Skeletal muscle satellite cell (primary cell): ENCODE measurements around the gene LSS.
"Not testable (repeated sequence)": the region's sequence is repeated elsewhere in the genome, so short reads cannot be mapped to it uniquely, and the experiment has no call there.

ENCODE experiments used
- H3K27me3 ChIP-seq: 2 replicates; pipeline ENCODE4 v1.7.0; 2013; ENCODE audit warnings: low read length; ENCODE audit not compliant: control insufficient read depth, insufficient read depth
- H3K36me3 ChIP-seq: 2 replicates; pipeline ENCODE4 v1.7.0; 2013; ENCODE audit warnings: mild to moderate bottlenecking, control low read depth, low read length; ENCODE audit not compliant: insufficient read depth
- H3K4me1 ChIP-seq: 2 replicates; pipeline ENCODE4 v1.7.0; 2013; ENCODE audit warnings: low read length; ENCODE audit not compliant: control insufficient read depth, insufficient read depth
- H3K4me2 ChIP-seq: 2 replicates; pipeline ENCODE4 v1.7.0; 2013; ENCODE audit warnings: mild to moderate bottlenecking, low read length
- H3K4me3 ChIP-seq: 2 replicates; pipeline ENCODE4 v1.7.0; 2013; ENCODE audit warnings: low read length
- H3K9ac ChIP-seq: 2 replicates; pipeline ENCODE4 v1.7.0; 2013; ENCODE audit warnings: mild to moderate bottlenecking, low read depth, low read length, moderate library complexity
- H3K9me3 ChIP-seq: replicated peaks from 2 replicates; pipeline ENCODE4 v1.7.0; 2013; ENCODE audit warnings: mild to moderate bottlenecking, control low read depth, low read length

Gene LSS

DNA sequence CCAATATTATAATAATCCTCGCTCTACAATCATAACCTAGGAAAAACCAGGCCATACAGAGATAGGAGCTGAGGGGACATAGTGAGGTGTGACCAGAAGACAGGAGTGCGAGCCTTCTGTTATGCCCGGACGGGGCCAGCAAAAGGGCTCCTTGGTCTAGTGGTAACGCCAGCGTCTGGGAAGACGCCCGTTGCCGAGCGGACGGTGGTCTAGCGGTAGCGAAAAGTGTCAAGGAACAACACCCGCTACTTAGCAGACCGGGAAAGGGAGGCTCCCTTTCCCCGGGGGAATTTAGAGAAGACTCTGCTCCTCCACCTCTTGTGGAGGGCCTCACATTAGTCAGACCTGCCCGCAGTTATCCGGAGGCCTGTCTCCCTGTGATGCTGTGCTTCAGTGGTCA is 4.9 kb downstream of the LSS start:
- H3K9ac ChIP-seq, H3K4me2 ChIP-seq, H3K4me3 ChIP-seq, H3K27me3 ChIP-seq, H3K9me3 ChIP-seq: not testable (repeated sequence)
- H3K4me1 ChIP-seq, result peaks cover 17% of the 10 kb centered on the region
- H3K36me3 ChIP-seq, result peaks cover 38% of the 10 kb centered on the region

- Histone ChIP-seq H3K9ac (no peak overlapping the region), H3K27me3 (no peaks in the 10 kb centered on the region), H3K4me2 (no peak overlapping the region), H3K9me3 (no peaks in the 10 kb centered on the region), H3K4me3 (no peak overlapping the region), H3K4me1 (peaks cover 17% of the 10 kb centered on the region), H3K36me3 (peaks cover 38% of the 10 kb centered on the region)
Measured at GRCh38 chr21:46223217-46223616, 5.4 kb downstream of the LSS start.

DNA sequence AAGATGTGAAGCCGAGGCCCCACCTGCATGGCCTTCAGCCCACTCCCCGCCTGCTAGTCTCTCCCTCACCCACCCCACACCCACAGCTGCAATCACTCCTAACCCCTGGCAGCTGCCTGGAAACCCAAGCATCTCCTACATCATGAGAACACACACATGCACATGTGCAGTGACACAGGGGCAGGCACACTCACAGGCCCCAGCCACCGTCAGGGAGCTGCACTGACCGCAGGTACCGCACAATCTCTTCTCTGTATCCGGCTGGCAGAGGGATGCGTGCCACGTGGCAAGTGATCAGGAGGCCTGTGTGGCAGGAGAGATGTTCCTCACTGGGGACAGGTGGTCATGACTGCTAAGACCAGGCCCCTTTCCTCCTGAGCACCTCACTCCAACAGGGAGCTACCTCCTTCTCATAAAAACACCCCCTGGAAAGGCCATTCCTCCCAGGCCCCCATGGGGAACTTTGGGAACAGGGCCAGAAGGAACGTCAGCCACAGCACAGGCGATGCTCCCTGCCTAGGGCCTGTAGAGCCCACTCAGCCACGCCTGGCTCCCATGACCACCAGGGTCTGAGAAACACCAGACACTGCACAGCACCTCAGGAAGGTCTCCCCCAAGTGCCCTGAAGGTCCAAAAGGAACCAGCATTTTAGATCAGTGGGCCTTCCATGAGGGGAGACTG is 6.0 kb downstream of the LSS start:
- H3K4me3 ChIP-seq, result no peak overlapping the region
- H3K27me3 ChIP-seq, result no peaks in the 10 kb centered on the region
- peaks cover 38% of the 10 kb centered on the region for H3K36me3 ChIP-seq
- H3K4me1 ChIP-seq, result peaks cover 17% of the 10 kb centered on the region
- no peaks in the 10 kb centered on the region for H3K9me3 ChIP-seq
- no peak overlapping the region for H3K4me2 ChIP-seq
- no peak overlapping the region for H3K9ac ChIP-seq

DNA sequence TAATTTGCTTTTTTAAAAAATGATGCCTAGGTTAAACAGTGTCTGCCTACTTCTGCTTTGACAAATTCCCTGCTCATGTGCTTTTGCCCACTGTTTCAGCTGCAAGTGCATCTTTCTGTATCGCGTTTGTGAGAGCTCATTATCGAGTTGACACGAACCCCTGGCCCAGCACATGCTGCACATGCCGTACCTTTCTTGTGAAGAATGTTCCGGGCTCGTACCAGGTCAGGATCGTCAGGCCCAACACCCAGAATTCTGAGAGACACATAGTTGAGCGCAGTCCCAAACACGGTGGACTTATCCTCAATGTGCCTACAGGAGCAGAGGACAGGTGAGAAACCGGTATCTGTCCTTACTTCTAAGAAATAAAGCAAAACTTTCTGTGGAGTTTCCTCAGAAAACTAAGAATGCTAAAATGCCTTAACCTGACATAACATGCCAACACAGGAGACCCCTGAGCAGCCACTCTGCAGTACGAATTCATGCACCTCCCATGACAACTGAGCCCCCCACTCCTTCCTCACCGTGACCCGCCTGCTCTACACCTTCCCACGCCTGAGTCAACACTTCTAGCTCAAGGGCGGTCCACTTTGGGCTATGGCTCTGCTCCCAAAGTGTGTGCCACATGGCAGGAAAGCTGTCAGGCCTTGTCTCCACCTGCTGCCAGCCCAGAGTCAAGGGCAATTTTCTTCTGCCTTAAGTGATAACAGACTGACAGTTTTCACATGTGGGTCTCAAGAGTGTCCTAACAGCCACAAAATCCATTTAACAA is 6.7 kb downstream of the LSS start:
- Histone ChIP-seq H3K4me2 (no peak overlapping the region), H3K9ac (no peak overlapping the region), H3K36me3 (peaks cover 38% of the 10 kb centered on the region), H3K9me3 (no peaks in the 10 kb centered on the region), H3K27me3 (no peaks in the 10 kb centered on the region), H3K4me1 (peaks cover 10% of the 10 kb centered on the region), H3K4me3 (no peak overlapping the region)

DNA sequence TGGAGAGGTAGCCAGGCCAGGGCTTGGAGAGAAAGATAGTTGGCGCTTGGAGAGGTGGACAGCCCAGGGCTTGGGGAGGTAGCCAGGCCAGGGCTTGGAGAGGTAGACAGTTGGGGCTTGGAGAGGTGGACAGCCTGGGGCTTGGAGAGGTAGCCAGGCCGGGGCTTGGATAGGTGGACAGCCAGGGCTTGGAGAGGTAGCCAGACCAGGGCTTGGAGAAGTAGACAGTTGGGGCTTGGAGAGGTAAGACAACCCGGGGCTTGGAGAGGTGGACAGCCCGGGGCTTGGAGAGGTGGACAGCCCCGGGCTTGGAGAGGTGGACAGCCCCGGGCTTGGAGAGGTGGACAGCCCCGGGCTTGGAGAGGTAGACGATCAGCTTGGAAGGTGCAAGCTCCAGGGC is 7.7 kb downstream of the LSS start:
- no peak overlapping the region for H3K9ac ChIP-seq
- H3K9me3 ChIP-seq, result no peaks in the 10 kb centered on the region
- no peak overlapping the region for H3K4me2 ChIP-seq
- peaks cover 41% of the 10 kb centered on the region for H3K36me3 ChIP-seq
- no peak overlapping the region for H3K4me3 ChIP-seq
- H3K27me3 ChIP-seq, result no peaks in the 10 kb centered on the region
- H3K4me1 ChIP-seq, result no peaks in the 10 kb centered on the region

DNA sequence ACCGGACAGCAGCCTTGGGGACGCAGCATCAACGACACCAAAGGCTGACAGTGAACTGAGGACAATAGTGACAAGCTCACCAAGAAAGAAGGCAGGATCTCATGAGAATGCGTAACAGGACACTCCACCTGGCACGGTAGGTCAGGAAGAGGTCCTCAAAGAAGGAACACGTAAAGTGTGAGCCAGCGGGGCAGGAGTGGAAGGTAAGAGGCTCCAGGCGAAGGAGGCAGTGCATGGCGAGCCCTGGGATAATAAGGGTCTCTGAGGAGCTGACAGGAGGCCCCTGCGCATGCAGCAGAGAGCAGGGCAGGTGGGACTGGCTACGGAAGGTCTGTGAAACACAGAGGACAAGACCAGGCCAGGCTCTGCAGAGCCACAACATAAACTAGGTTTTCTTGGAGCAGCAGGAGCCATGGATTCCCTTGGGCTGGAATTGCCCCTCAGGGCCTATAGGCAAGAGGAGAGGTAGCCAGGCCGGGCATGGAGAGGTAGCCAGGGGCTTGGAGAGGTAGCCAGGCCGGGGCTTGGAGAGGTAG is 8.2 kb downstream of the LSS start:
- H3K27me3 ChIP-seq, result no peaks in the 10 kb centered on the region
- no peak overlapping the region for H3K9ac ChIP-seq
- H3K36me3 ChIP-seq, result peaks cover 42% of the 10 kb centered on the region
- no peaks in the 10 kb centered on the region for H3K4me1 ChIP-seq
- no peak overlapping the region for H3K4me3 ChIP-seq
- no peaks in the 10 kb centered on the region for H3K9me3 ChIP-seq
- no peak overlapping the region for H3K4me2 ChIP-seq

DNA sequence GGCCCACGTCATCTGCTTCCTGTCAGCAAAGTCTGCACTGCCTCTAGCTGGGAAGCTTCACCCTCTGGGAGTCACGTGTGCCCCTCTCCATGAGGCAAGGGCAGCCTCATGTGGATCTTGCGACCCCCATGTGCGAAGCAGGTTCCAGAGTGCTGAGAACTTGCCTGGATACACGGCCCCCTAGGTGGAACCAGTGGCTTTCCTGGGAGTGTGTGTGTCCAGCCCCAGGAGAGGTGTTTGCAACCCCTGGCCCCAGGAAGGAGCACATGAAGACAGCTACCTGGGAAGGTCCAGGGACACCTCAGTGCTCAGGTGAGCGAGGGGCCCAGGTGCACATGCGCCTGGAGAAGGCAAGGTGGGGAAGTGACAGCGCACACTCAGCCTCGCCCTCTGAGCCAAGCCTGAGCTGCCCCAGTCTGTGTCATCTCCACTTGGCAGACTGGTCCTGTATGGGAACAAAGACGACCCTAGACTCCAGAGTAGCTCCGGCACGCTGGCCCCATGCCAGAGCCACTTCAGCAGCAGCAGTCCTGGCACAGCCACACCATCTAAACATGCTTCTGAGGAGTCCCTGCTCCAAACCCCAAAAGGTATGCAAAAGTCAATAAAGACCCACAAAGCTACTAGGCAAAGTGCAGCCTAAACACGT is 8.9 kb downstream of the LSS start:
- Histone ChIP-seq H3K27me3 (no peaks in the 10 kb centered on the region), H3K4me3 (no peak overlapping the region), H3K36me3 (peaks cover 42% of the 10 kb centered on the region), H3K9me3 (no peaks in the 10 kb centered on the region), H3K9ac (no peak overlapping the region), H3K4me1 (no peaks in the 10 kb centered on the region), H3K4me2 (no peak overlapping the region)

DNA sequence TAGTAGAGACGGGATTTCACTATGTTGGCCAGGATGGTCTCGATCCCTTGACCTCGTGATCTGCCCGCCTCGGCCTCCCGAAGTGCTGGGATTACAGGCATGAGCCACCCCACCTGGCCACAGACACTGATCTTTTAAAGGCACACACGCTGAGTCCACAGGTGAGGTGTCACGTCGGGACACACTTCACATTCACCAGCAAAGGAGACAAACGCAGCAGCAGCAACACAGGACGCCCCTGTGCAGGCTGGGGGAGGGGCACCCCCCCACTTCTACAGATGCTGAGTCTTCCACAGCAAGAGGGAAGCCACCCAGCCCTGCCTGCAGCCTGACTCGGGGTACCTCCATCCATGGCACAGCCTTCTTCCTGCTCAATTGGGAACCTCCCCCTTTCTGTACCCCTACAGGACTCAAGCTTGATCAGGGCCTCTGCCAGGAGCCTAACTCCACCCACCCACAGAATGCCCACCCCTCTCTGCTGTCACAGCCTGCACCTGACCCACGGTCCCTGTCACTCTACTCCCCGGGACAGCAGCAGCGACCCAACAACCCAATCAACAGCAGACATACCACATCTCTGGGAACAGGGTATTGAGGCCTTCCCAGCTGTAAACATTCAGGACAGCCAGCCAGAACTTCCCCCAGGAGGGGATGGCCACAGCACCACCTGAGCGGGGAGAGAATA is 9.5 kb downstream of the LSS start:
- no peak overlapping the region for H3K9ac ChIP-seq
- H3K4me1 ChIP-seq, result no peaks in the 10 kb centered on the region
- no peaks in the 10 kb centered on the region for H3K9me3 ChIP-seq
- H3K4me3 ChIP-seq, result no peak overlapping the region
- no peak overlapping the region for H3K4me2 ChIP-seq
- peaks cover 42% of the 10 kb centered on the region for H3K36me3 ChIP-seq
- H3K27me3 ChIP-seq, result no peaks in the 10 kb centered on the region

DNA sequence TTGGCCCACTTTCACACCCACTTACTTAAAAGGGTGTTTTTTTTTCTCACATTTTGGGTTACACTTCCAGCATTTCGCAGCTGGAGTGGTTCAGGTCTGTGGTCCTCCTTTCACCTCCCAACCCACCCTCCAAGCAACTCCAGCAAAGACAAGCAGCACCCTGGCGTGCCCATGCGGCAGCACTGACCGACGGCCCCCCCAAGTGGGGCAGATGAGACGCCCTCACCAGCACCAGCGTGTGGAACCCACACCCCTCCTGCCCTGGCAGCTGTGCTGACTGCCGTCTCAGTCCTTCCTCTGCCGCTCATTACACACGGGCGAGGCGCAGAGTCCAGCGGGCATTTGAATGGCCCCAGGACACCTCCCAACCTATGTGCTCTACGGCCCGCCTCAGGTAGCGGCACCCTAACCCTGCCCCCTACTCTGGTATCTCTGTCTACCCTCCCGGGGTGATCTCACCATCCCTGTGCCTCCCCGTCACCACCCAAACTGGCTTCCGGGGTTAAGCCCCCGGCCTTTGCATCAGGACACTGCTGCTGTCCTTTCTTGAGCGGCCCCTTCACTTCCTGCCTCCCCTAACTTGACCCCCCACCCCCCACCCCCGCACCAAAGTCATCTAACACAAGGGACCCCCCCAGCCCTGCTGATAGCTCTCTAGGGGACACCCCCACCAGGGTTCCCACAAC is 10.9 kb downstream of the LSS start:
- no peaks in the 10 kb centered on the region for H3K4me1 ChIP-seq
- H3K4me2 ChIP-seq, result no peak overlapping the region
- H3K9me3 ChIP-seq, result no peaks in the 10 kb centered on the region
- no peak overlapping the region for H3K9ac ChIP-seq
- no peaks in the 10 kb centered on the region for H3K27me3 ChIP-seq
- no peak overlapping the region for H3K4me3 ChIP-seq
- H3K36me3 ChIP-seq, result peaks cover 49% of the 10 kb centered on the region

DNA sequence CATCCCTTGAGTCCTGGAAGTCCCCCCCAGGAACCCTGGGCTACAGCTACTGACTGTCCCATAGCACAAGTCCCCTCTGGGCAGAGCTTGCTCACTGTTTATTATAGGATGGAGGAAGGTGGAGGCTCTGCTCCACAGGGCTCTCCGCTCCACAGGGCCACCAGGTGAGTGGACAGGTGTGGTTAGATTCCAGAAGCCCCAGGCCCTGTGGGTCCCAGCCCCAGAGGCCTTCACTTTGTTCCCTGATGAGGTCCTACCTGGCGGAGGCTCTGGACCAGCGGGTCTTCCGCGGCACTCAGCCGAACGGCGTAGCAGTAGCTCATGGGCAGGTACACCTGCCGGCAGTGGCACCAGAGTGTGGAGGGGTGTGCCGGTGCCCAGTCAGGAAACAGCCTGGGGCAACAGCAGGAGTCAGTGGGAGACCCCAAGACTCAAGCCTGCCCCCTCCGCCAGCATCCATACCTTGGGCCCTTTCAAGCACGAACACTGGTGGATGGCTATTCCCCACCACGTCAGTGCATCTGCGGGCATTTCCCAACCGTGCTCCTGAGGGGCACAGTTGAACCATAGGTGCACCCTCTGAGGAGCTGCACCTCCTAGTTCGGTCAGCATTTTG is 12.3 kb downstream of the LSS start:
- H3K27me3 ChIP-seq, result no peaks in the 10 kb centered on the region
- H3K4me2 ChIP-seq, result no peak overlapping the region
- H3K9me3 ChIP-seq, result no peaks in the 10 kb centered on the region
- peaks cover 4% of the 10 kb centered on the region for H3K4me1 ChIP-seq
- no peak overlapping the region for H3K9ac ChIP-seq
- no peak overlapping the region for H3K4me3 ChIP-seq
- H3K36me3 ChIP-seq, result peaks cover 53% of the 10 kb centered on the region
